ENCODE results near the gene IL10RB.
A peak's percentile ranks its signal among the peaks of the same experiment; 100 is the strongest.

Gene IL10RB

DNA sequence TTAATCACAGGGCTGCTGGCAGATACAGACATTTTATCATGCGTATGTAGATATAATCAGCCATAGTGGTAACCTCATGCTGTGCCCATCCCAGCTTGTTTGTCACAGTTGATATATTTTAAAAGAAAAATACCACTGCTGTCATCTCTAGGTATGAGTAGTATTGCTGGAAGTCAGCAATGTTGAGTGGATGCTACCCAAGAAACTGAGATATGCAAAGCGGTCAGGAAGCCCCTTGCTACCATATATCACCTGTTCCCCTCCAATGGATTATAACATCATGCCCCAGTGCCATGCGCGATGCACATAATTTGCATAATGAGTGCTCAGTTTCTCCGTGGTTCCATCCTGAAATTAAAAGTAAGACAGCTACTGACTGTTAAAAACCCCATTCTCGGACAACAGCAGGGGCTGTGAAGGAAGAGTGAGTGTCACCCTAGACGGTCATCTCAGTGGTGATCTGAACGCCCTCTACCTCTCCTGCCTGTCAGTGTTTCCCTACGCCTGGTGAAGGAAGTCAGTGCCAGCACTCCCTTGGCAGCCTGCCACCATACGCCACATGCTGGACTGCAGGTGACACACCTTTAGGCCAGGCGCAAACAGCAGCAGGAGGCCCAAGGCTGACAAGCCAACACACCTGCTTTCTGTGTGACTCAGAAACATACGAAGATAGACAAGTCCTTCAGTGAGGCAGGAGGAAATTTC, 2.7 kb downstream of the IL10RB start:
- no peak for DNase-seq

GRCh38 chr21:33270986-33271385, 4.8 kb downstream of the IL10RB start:
- DNase-seq, result no peak

- no peak for DNase-seq
These were observed 6.9 kb downstream of the IL10RB start for GRCh38 chr21:33273044-33273443.

- DNase-seq, result no peak
These were observed 12.6 kb downstream of the IL10RB start for GRCh38 chr21:33278721-33279120.

DNA sequence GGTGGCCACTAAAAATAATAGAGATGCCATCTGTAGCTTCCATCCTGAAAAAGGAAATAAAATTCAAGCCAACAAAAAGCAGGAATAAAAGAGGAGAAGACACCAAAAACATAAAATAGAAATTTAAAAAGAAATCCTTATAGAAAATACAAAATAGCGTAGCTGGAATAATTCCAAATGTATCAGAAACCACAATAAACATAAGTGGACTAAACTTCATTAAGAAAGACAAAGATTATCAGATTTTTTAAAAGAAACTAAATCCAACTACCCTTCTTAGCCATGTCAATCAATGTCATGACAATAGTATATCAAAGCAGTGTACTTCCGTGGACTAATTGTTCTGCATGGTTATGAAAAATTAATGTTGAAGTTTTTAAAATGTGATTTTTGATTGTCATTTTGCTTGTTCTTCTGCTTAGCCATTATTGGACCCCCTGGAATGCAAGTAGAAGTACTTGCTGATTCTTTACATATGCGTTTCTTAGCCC, 13.2 kb downstream of the IL10RB start:
- no peak for DNase-seq

DNA sequence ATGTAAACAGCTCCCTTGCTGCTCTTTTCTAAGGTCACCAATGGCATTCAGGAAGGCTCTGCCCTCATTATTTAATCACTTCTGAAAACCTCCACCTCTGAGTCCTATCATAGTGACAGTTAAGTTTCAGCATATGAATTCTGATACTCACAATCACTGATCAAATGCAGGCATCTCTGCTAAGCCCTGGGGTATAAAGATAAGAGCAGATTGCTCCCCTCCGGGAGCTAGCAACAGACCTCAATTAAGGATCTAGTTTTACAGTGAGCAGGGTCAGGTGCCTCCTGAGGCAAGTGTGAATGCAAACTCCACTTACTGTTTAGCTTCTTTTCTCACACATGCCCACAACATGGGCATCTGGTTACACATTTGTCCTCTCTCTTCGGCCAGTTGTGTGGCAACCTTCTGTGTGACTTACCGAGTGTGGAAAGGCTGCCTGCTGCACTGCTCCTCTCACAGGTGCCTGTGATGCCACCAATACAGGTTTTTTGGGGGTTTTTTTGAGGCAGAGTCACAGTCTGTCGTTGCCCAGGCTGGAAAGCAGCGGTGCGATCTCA, 15.0 kb downstream of the IL10RB start:
- no peak for DNase-seq

DNA sequence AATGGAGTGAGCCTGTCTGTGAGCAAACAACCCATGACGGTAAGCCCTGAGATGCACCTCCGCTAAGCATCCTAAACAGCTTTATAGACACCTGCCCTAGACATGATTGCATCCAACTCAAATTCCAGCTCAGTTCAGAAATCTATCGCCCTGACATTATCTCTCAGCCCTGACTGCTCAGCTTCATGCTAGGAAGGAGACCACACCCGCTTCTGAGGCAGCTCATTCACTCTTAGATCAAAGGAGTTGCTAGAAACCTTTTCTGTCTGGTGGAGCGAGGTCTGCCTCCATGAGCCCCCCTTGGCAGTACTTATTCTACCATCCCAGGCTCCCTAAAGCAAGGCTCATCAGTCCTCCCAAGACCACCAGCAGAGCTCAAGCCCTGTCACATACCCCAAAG, 17.0 kb downstream of the IL10RB start:
- no peak for DNase-seq

GRCh38 chr21:33286076-33286475, 19.9 kb downstream of the IL10RB start:
- DNase-seq, result no peak

GRCh38 chr21:33286600-33287456, 20.7 kb downstream of the IL10RB start:
- DNase-seq, result no peak

GRCh38 chr21:33289199-33289819, 23.1 kb downstream of the IL10RB start:
- DNase-seq, result no peak

- no peak for DNase-seq
These were observed 24.3 kb downstream of the IL10RB start for GRCh38 chr21:33290441-33290840.

- DNase-seq, result no peak
These were observed 25.5 kb downstream of the IL10RB start for GRCh38 chr21:33291686-33292085.

DNA sequence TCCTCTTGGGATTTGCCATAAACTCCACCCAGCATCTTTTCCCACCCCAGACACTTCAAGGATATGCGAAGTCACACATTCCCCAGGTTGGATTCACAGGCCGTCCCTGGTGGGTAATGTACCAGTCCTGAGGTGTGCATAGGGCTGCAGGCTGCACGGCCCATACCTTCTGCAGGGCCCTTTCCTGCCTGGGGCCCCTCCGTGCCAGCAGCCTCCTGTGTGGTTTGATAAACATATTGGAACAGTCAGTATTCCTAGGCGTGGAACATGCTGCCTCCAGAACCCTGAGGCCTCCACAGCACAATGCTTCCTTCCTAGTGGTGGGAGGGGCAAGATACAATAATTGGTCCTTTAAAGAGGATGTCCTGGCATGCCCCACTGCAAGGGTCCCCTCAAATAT, 26.6 kb downstream of the IL10RB start:
- DNase-seq, result no peak

DNA sequence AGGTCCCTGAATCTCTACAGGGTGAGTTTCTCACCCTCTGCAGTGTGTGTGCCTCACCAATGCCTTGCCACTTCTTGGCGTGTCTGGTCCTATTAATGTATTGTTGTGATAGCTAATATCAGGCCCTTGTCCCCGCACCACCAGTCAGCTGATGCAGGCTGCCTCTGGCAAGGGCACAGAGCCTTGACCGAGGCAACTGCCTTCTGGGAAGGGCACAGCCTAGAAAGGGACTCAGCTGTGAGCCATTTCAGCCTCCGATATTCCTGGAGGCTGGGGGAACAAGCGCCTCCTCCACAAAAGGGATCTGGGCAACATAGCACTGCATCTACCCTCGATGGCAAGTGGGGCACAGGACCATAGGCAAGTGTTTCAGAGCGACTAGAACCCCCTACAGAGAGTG, 27.0 kb downstream of the IL10RB start:
- no peak for DNase-seq

DNA sequence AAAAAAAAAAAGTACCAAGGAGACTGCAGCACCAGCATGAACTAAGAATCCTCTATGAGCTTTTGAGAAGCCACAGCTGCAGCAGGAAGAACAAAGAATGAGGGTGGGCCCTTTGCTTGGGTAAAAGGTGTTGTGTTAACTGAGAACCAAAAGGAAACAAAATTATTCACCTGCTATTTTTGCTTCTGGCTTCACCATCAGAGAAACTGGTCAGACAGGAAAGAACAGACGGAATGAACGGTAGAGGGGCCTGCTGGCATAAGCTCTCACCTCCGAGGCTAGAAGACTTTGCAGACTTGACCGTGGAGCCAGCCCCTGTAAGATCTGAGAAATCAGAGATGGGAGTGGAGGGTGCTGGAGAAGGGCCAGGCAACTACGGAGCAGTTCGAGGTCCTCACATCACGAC, 27.6 kb downstream of the IL10RB start:
- no peak for DNase-seq

GRCh38 chr21:33296156-33296555, 30.0 kb downstream of the IL10RB start:
- no peak for DNase-seq

DNA sequence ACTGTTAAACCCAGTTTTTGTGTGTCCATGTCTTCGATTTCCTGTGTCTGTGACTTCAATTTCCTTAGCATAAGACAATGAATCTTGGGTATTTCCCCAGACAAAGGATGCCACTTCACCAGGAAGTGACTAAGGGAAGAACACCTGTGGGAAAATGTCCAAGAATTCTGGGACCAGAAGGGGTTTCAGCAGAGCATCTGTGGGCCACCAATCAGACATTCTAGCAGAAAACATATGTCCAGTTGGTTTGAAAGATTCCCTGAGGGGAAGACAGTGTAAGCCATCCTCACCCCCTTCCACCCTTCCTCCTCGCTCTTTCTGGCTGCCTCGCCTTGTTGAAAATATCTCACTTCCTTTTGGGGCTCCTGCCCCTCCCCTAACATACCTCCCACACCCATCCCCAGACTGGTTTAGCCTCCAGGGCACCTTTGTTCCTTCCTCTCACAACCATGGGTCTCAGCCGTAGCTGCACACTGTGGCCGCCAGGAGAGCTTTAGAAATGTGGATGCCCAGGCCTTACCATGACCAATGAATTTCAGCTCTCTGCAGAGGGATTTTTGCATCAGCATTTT, 33.1 kb downstream of the IL10RB start:
- peak; percentile 19 for DNase-seq

DNA sequence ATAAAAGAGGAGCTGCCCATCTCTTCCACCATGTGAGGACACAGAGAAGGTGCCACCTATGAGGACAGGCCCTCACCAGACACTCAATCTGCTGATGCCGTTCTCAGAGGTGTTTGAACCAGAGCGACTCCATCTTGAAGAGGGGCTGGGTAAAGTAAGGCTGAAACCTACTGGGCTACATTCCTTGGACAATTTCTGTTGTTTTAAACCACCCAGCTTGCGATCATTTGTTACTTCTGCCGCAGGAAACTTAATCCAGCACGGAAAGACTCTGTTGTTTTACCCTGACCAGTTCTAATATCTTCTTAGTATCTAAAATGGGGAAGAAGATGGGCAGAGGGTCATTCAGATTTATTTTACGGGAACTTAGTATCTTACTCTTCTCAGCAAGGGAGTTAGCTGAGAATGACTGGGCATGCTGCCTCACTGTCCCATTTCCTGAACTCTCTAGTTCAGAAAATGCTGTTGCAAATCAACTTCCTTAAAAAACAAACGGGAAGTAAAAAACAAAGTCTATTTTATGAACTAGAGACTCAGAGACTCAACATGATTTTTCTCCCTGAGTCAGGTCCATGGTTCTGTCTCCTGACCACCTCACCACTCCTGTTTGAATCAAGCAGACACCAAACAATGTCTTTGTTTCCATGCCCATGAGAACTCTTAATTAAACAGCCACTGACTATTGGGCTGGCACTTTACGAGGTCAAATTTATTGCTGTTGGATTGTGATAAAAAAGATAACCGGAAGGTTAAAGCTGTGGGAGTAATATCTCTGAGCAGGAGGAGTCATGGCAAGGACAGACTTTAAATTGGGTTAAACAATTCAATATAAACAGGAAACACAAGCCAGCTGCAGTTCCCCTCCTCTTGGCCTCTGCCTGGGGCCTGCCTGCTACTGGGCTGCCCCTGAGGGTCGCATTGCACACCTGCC, 34.8 kb downstream of the IL10RB start:
- DNase-seq, result no peak

- DNase-seq, result no peak
These were observed 35.5 kb downstream of the IL10RB start for GRCh38 chr21:33301632-33302002.

DNA sequence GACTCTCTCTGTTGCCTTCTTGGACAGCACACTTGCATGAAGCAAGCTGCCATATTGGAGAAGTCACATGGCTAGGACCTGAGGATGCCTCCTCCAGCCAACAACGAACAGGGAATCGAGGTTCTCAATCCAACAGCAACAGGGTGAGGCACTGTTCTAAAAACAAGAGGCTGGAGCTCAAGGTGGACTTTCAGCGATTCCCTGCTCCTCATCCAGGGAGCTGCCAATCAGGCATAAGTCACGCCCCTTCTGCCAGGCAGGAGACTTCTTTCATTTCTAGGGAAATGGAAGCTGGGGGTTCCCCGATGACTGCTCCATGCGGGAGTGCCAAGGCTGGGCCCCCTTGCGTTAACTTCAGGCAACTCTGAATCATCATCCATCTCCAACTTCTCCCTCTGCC, 35.9 kb downstream of the IL10RB start:
- DNase-seq, result no peak

- DNase-seq, result no peak
These were observed 36.6 kb downstream of the IL10RB start for GRCh38 chr21:33302796-33303195.

GRCh38 chr21:33305344-33305671, 39.1 kb downstream of the IL10RB start:
- no peak for DNase-seq
